Fibroblast of skin of left quadriceps (primary cell): ENCODE measurements around the gene HOXC11.
A peak's percentile ranks its signal among the peaks of the same experiment; 100 is the strongest.

Experiments
- DNase-seq, 2 experiments: peaks; one replicate each; pipeline ENCODE4 v3.0.0-alpha.2; 2013; ENCODE audit warnings: low read depth in 2 of 2

The HOXC11 gene

DNA sequence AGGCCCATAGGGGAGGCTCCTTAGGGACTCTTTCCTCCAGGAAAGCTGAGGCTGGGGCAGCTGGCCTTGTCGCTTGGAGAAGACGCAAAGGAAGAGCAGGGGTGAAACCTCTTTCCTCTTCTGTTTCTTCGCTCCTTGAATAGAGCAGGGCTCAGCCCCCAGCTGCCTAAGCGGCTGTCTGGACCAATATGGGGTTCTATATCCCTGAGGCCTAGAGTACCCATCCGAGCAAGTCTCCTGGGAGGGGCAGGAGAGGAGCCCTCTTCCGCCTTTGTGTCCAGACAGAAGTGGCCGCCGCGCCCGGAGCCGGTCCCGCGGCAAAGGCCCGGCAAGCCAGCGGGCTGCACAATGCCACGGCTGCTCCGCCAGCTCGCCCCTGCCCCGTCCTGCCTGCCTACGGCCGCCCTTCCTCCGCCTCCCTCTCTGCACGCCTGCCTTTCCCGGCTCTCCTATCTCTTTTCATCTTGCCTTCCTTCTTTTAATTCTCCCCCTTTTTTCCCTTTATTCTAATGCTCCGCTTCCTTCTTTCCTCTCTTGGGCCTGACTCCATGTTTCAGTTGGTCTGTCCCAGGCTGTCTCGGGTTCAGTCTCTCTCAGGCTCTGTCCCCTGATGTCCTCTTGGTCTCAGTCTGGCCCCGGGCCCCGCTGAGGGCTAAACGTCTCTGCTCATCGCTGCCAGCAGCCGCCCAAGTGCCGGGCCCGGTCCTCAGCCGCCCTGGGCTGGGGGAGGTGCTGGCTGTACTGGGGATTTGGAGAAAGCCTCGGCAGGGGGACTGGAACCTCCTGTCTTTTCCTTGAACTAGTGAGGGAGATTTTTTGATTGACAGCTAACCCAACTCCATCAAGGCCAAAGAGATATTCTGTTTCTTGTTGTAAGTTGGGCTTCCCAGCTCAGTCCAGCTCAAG lies 24.5 kb downstream of the HOXC11 start:
- DNase-seq = no peak

DNA sequence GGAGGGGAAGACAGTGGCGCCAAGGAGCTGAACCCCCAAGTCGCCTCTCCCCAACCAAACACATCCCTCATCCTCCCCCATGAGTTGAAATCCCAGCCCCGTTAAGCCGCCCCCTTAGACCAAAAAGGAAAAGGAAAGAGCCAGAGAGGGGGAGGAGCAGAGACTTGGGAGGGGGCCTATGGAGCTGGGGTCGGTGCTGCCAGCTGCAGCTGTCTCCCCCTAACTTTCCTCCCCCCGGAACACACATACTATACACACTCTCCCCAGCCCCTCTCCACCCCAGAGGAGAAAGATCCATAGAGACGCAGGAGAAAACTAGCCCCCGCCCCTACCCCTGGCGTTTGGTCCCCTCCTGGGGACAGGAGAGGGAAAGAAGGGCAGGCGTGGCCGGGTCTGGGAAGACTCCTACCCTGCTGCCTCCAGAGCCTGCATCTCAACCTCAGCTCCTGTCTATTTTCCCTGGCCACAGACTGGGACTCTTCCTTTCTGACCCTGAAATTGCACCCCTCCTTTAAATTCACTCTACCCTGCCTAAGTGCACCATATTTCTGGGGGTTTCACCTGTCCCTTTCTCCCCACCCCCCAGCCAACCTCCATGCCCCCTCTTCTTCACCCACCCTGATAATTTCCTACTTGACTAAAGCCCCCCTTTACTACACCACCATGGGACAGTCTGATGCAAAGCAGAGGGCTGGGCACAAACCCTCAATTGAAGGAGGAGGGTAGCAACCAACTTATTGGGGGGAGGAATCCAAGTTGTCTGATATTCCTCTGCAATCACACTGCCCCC lies 25.4 kb downstream of the HOXC11 start:
- DNase-seq = no peak

DNA sequence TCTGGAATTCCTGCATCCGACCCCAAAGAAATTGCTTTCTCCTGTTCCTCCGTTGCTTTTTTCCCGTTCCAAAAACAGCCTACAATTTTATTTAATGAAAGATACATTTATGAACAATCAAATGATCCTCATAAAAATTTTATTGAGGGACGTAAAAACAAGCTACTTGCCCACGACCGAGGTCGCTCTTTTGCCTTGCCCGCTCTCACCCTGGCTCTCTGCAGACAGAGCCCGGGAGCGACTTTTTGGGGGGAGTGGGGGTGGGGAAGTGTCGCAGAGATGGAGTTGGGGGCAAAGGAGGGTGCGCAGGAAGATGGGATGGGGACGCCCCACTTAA lies 25.9 kb downstream of the HOXC11 start:
- no peak for DNase-seq

DNA sequence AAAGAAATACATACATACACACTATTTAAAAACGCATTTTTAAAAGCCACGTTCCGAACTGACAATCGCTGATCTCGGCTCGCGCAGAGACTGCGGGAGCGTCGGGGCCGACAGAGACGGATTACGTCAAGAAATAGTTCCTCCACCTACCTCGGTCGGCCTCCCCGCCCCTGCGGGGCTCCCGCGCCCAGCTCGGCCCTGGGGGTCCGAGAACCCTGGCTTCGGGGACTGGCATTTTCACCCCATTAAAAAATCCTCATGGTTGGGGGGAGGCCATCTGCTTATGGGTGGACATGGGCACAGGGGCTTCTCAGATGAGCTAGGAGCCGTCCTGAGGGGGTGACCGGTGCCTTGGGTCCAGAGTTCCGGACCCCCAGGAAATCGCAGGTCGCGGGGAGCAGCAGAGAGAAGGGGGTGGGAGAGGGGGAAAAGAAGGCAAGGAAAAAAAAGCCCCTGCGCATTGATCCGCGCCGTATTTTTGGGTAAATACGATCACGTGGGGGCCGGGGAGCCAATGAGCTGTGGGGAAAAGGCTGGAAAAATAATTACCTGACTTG lies 26.7 kb downstream of the HOXC11 start:
- DNase-seq = peak; percentile 82

DNA sequence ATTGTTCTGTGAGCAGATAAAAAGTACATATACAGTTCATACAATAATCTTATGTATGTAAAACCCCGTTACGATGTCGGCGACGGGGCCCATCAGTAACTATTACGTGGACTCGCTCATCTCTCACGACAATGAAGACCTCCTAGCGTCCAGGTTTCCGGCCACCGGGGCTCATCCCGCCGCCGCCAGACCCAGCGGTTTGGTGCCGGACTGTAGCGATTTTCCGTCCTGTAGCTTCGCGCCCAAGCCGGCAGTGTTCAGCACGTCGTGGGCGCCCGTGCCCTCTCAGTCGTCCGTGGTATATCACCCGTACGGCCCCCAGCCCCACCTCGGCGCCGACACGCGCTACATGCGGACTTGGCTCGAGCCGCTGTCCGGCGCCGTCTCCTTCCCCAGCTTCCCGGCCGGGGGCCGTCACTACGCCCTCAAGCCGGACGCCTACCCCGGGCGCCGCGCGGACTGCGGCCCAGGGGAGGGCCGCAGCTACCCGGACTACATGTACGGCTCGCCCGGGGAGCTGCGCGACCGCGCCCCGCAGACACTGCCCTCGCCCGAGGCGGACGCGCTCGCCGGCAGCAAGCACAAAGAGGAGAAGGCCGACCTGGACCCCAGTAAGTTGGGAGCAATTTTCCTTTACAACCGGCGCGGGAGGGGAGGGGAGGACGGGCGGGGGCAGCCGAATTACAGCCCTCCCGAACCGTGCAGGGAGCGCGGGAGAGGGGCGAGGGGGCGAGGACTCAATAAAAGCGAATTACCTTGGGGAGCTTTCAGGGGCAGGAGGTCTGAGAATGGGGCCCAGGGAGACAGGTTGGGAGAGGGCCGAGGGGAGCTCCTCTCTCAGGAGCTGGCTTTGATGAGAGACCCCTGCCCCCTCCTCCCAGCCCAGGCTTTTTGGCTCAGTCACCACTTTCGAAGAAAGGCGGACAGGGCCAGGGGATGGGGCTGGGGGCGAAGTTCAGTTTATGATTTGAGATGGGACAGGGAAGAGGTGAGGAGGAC lies 27.5 kb downstream of the HOXC11 start, which contains the start of gene HOXC9:
Gene HOXC9, plus strand, starts transcription at position 46 of the 999 bp plus-strand sequence. Its CDS starts 28 bp downstream, at position 74.
- DNase-seq = no peak

DNA sequence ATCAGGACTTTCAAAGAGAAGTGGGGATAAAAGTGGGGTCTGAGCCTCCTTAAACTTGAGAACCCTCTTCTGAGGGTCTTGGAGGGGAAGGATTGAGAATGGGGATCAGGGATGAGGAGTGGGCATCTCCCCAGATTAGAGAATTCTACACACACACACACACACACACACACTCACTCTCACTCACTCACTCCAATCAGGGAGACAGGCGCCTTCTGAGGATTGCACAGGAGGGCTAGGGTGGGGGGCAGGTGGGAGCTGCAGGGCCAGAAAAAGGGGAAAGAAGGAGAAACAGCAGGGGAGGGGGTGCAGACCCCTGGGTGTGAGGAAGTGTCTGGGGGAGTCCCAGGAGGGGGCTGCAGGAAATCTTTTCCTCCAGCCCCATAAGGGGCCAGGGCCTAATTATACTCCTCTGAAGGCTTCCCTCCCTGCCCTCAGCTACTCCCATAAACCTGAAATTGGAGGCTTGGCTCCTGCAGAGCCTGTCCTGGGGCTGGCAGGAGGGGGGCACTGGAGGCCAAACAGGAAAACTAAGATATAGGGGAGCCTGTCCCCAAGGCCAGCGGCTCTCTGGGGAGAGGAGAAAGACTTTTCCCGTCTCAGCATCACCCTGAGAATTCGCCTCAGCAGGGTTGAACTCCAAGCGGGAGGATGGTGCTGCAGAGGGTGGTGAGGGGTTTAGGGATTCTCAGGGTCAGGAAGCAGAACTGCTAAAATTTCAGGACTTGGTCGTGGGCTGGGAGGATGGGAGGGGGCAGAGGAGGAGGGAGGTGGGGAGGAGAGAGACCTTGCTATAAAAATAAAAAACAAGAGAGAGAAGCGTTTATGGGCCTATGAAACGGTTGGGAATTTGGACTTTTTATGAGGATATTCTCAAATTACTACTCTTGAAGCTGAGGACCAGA lies 28.6 kb downstream of the HOXC11 start:
- no peak for DNase-seq

DNA sequence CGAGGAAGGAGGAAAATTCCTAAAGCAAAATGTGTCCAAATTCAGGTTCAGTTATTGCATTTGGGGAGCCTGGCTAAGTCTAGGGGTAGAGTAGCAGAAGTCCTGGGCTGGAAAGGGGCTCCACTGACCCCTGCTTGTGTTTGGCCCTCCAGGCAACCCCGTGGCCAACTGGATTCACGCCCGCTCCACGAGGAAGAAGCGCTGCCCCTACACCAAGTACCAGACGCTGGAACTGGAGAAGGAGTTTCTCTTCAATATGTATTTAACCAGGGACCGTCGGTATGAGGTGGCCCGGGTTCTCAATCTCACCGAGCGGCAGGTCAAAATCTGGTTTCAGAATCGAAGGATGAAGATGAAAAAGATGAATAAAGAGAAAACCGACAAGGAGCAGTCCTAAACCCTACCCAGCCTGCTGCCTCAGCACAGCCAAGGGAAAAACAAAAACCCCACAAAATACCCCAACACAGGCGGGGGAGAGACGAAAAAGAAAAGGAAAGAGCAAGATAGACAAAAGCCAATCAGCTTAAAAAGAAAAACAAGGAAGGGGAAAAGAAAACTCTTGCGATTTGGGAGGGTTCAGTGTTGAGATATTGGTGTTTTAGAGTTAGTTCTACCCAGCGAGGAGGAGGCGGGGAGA lies 29.5 kb downstream of the HOXC11 start:
- no peak for DNase-seq

DNA sequence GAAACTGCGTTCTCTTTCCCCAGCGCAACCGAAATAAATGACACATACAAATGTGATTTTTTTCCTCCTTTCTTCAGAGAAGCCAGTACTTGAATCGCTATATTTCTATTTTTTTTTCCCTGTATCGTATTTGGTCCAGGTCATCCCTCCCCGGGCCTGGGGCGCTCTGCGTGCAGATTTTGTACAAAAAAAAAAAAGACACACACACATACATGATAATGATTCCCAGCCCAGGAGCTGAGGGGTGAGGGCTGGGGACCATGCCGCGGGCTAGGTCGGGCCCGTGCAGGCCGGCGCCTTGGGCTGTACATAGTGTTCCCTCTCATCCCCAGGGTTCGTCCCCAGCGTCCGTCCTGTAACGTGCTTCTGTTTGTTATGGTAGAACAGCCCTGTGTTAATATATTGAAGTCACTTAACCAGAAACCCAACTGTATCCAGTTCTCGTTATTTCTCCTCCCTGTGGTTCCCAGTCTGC lies 30.0 kb downstream of the HOXC11 start:
- no peak for DNase-seq

DNA sequence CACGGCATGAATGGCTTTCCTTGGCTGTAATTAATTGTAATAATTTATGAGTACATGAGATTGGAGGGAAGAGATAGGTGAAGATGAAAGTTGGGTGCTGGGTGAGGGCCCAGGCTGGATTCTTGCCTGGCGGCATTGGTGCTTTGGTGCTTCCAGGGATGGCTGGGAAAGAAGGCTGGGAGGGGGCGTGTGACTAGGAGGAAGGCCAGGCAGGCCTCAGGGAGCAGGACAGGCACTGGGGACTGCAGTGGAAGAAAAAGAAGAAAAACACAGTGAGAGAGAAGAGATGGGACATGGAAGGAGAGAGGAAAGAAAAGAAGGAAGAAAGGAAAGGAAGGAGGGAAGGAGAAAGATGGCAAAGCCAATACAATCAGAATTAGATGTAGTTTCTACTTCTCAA lies 30.7 kb downstream of the HOXC11 start:
- DNase-seq = no peak

DNA sequence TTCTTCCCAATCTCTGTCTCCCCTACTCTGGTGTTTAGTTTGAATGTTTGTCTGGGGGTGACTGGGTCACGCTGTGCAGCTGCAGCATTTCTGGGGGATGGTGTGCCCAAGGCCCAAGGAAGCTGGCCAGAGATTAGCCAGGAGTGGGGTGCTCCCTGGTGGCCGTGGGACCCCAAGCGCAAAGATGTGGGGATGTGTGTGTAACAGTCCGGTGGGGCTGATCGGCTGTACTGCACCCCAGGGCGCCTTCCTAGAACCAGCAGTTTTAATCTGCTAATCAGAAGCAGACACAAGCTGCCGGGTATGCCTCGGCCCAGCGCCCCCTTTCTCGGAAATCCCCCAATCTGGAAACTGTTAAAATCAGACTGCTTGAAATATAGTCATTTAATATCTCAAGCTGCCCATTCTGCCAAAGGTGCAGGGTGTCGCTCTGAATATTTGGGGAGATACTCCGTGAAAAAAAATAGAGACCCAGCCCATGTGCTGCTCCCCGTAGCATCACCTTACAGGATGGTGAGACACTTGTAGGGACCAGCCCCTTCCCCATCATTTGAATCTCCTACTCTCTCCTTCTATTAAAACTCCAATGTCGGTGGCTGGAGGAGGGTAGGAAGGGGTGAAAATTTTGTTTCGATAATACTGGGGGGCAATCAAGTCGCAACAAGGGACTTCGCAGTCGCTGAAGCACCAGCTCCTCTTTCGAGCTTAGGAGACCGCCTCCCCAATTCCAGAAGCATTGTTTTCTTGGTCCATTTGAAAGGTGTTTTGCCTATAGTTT lies 31.3 kb downstream of the HOXC11 start:
- no peak for DNase-seq

DNA sequence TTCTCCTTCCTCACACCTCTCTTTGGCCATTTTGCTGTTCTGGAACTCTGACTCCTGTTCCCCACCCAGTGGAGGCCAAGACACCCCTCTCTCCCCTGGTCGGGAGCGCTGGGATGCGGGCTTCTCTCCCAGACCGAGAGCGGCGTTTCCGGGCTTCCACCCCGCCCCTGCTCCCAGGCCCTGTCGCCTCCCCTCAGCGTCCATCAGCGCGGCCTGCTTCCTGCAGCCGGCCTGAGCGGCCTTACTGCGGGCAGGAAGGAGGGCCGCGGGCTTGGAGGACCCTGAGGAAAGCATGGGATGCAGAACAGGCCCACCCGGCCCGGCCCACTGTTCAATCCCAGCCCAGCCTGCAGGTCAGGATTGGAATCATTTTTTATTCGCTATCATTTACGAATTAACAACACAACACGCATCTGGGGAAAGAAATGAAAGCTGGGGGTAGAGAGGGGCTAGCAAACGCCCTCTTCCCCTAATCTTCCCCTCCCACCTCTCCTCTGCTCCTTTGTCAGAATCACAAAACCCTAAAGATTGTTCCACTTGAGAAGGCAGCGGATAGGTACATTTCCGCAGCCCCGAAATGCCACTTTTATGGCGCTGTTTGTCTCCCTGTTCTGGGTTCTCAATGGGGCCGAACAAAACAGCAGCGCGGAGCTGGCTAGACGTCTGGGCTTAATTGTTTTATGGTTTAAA lies 32.1 kb downstream of the HOXC11 start:
- no peak for DNase-seq

DNA sequence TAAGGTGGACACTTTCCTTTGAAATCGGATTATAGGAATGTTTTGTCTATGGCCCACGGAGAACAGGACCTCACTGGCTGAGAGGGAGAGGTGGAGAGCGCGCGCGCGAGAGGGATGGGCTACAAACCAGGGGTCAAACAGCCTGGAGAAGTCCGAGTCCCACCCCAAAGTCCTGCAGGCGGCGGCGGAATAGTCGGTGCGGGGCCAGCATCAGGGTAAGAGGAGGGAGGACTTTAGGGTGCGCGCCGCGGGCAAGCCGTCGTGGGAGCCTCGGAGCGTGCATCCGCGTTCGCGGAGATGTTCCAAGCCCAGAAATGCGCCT lies 32.6 kb downstream of the HOXC11 start:
- DNase-seq = no peak

DNA sequence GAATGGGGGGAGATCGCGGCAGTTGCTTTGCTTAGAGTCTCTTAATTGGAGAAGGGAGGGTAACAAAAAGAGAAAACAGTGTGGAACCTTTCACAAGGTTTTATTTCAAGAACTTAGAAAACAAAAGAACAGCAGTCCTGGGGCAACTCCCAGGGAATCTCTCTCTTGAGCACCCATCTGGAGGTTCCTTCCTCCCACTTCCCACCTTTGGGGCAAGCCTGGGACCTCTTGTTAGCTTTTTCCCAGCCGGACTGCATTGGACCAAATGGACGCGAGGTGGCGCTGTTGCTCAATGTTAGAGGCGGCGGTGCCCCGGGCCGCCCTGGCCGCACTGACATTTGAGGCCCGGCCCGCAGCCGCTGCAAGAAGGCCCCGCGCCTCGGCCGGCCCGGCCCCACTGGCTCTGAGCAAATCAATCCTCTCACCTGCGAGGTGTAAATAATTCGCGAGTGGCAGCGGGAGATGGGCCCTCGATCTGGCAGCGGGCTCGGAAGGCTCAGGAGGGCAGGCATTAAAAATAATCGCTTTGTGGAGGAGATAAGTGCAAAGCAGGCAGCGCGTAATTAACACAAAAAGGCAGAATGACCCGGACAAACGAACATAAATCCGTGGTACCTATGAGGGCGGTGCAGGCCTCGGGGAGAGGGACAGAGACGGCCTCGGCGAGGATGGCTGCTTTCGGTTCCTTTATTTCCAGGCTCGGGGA lies 33.1 kb downstream of the HOXC11 start:
- peak; percentile 84 for DNase-seq

DNA sequence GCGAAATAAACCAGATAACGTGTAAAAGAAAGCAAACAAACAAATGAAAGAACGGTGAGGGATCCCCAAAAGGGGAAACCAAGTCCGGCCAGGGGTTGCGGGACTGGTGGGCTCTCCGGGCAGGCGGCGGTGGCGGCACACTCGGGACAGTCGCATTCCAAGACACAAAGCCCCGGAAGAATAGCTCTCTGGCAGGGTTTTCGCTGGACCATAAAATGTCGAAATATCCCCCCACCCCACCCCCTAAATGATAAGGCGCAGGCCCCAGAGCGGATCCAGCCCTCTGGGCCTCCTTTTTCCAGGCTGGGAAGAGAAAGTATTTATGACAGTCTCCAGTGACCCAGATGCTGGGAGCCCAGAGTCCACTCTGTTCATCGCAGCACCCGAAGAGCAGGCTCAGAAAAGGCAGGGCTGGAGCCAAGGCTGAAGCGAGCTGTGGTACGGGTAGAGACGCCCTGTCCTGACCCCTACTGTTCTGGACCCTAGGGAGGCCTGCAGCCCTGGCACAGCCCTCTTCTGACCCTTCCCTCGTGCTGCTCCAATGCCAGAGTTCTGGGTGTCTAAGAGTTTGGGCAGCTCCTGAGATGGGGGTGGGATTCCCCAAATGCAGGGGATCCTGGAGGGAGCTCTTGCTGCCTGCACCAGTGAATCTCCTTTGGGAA lies 33.8 kb downstream of the HOXC11 start:
- no peak for DNase-seq

DNA sequence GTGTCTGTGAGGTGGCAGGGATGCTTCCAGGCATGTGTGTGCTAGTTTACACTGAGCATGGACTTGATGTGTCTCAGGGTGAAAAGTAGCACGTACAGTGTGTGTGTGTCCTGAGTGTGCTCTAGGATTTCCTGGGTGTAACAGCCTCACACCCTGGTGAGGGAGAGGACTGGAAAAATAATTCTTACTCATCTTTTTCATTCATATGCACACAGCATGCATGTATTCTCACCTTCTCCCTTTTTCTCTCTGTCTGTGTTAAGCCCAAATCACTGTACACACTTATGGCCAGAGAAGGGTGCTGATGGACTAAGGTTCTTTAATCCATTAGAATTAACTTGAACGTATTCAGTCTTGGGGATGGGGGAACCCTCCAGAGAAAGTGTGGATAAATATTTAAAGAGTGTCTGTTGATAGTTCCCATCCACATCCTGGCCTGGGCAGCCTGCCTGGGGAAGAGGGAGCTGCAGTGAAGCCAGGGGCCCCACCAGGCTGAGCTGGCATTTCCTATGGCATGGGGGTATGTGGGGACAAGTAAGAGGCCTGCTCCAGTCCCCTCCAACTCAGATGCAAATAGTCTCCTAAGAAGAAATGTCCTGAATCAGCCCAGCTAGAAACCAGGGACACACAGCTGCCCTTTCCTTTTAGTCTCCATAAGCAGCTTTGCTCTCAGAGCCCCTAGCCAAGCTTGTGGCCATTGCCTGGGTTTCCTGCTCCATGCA lies 34.8 kb downstream of the HOXC11 start:
- no peak for DNase-seq

DNA sequence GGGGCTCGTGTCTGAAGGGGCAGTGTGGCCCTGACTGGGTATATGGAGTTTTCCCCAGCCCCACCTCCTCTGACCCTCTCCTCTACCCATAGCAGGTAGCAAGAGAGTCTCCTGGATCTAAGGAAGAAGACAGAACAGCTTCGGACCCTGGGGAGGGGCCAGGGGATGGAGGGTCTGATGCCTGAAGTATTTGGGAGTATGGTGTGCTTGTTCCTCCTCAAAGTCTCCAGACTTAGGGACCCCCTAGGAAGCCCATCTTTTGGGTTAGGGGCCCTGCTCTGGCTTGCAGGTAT lies 35.3 kb downstream of the HOXC11 start:
- no peak for DNase-seq
